Vagina (tissue), 2 donors: Measurements from ENCODE around the gene GTSE1. TPM values are rescaled to one million over a fixed set of nuclear protein-coding genes. Genes with fewer than 3 reads are reported as not detected.
A peak's percentile ranks its signal among the peaks of the same experiment; 100 is the strongest.
"Not testable (repeated sequence)": the region's sequence is repeated elsewhere in the genome, so short reads cannot be mapped to it uniquely, and the experiment has no call there.

ENCODE experiments used
- DNase-seq, 2 donors: peaks; one replicate each; pipeline ENCODE4 v3.0.0-alpha.2; 2017; ENCODE audit errors: extremely low spot score in 2 of 2
- H3K27ac ChIP-seq: fragments of 200-600 bp; sonication (generic); one replicate; pipeline ENCODE4 v1.5.1; 2019
- H3K27me3 ChIP-seq: fragments of 200-600 bp; sonication (generic); one replicate; pipeline ENCODE4 v1.5.1; 2019
- H3K36me3 ChIP-seq, 2 donors: fragments of 200-600 bp; sonication (generic); one replicate each; pipeline ENCODE4 v1.5.1; 2017 to 2019
- H3K4me1 ChIP-seq: fragments of 200-600 bp; sonication (generic); one replicate; pipeline ENCODE4 v1.5.1; 2019
- H3K4me3 ChIP-seq, 2 donors: fragments of 200-600 bp; sonication (generic); 1 replicate in 1 of 2; 2 replicates in 1 of 2; pipeline ENCODE4 v1.5.1; 2016 to 2019
- H3K9me3 ChIP-seq: fragments of 200-600 bp; sonication (generic); one replicate; pipeline ENCODE4 v1.5.1; 2019
- POLR2A ChIP-seq, 2 donors: fragments of 450-650 bp; IDR thresholded peaks; one replicate each; pipeline ENCODE4 v1.6.1; 2017; ENCODE audit warnings: antibody characterized with exemption in 2 of 2, mild to moderate bottlenecking in 2 of 2, moderate library complexity in 2 of 2
- POLR2AphosphoS5 ChIP-seq, 2 donors: sonication (generic); formaldehyde crosslinking; IDR thresholded peaks; one replicate each; pipeline ENCODE4 v1.9.0; 2017; ENCODE audit warnings: antibody characterized with exemption in 2 of 2, mild to moderate bottlenecking in 2 of 2, low read depth in 1 of 2; ENCODE audit not compliant: insufficient read depth in 1 of 2
- intact Hi-C: fragments of 100-400 bp; cut with DNase I; formaldehyde crosslinking; loops from one replicate; pipeline ENCODE4 v1.15.1; 2023
- total RNA-seq: library from RNA; depleted of rRNA; stranded (reverse); fragments of >200 nt; gene quantifications from one replicate; pipeline ENCODE4 v1.2.3, GENCODE V29; 2016
- TF ChIP-seq, protein P1 (sequence below), 3 experiments: fragments of 450-650 bp in 2 of 3; fragments of 200-600 bp in 1 of 3; sonication (generic) in 1 of 3; IDR thresholded peaks; one replicate each; pipeline ENCODE4 v1.5.1; 2017 to 2019; ENCODE audit warnings: antibody characterized with exemption in 3 of 3, mild to moderate bottlenecking in 2 of 3, moderate library complexity in 2 of 3

The GTSE1 gene
- total RNA-seq, 1 donor from 2014 or later: 2.2 TPM

DNA sequence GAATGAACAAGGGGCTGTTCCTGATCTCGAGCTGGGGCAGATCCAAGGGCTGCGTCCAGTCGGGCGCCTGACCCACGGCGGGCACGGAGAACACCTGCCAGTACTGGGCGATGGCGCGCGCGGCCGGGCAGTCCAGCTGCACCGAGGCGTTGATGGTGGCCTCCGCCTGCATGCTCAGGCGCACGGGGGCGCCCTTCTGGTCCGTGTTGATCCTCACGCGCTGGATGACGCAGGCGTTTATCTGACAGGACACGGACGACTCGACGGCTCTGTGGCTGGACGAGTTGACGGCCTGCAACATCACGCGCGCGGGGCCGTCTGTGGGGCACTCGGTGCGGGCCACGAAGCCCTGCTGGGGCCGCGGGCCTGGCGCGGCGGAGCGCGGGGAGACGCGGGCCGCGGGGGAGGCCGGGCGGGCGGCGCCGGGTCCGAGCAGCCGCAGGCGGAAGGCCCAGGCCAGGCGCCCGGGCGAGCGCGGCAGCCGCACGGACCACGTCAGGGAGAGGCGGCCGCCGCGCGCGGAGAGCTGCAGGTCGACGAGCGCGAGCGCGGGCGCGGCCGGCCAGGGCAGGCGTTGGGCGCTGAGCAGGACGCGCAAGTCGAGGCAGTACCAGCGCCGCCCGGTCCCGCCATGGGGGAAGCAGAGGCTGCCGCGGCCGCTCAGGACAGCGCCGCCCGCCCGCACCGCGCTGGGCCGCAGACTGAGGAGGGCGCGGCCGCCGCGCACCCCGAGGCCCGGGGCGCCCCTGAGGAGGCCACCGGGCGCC, 34.0 kb upstream of the GTSE1 start:
- intact Hi-C loops: loop anchor here (10.0 kb wide), 2 partner anchors 108 to 138 kb away; partner anchors contain the start of gene PPARA

DNA sequence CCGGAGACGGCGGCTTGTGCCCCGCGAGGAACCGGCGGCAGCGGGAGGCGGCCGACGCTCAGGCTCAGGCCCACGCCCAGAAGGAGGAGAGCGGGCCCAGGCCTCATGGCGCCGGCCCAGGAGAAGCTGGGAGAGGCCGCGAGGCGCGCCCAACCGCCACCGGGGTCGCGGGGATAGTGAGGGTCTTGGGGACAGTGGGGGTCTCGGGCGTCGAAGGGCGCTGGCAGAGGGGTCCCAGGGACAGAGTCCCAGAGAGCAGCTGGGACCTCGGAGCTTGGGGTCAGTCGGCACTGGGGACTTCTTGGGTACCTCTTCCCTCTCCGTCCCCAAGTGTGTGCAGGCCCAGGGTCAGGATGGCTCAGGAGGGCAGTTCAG, 33.5 kb upstream of the GTSE1 start, which contains the start of gene PKDREJ:
Gene PKDREJ, minus strand, starts transcription at position 128 of the 375 bp plus-strand sequence. Its CDS starts 21 bp downstream, at position 107.
- H3K36me3 ChIP-seq: no peaks in the 10 kb centered on the region
- no peak for DNase-seq
- H3K9me3 ChIP-seq: no peaks in the 10 kb centered on the region
- H3K4me1 ChIP-seq: peaks cover 12% of the 10 kb centered on the region
- peak within 1 kb of the TSS; percentile 33 to 54 for H3K4me3 ChIP-seq
- no peaks in the 10 kb centered on the region for H3K27me3 ChIP-seq
- H3K27ac ChIP-seq: no peak within 1 kb of the TSS
- TF ChIP-seq POLR2A (IDR thresholded peaks at IDR 0.05) (no peak), POLR2AphosphoS5 (IDR thresholded peaks at IDR 0.05; ENCODE audit: insufficient read depth in 1 of 2, low read depth in 1 of 2) (no peak)
- TF ChIP-seq, protein P1, sequence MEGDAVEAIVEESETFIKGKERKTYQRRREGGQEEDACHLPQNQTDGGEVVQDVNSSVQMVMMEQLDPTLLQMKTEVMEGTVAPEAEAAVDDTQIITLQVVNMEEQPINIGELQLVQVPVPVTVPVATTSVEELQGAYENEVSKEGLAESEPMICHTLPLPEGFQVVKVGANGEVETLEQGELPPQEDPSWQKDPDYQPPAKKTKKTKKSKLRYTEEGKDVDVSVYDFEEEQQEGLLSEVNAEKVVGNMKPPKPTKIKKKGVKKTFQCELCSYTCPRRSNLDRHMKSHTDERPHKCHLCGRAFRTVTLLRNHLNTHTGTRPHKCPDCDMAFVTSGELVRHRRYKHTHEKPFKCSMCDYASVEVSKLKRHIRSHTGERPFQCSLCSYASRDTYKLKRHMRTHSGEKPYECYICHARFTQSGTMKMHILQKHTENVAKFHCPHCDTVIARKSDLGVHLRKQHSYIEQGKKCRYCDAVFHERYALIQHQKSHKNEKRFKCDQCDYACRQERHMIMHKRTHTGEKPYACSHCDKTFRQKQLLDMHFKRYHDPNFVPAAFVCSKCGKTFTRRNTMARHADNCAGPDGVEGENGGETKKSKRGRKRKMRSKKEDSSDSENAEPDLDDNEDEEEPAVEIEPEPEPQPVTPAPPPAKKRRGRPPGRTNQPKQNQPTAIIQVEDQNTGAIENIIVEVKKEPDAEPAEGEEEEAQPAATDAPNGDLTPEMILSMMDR (IDR thresholded peaks at IDR 0.05): no peak
- intact Hi-C loops: loop anchor here (10.0 kb wide), 2 partner anchors 108 to 138 kb away; partner anchors contain the start of gene PPARA

More for the DNA sequence above, 34.0 kb upstream of the GTSE1 start:
- H3K4me3 ChIP-seq: peak overlapping the region; percentile 33 to 54
- H3K9me3 ChIP-seq: no peaks in the 10 kb centered on the region
- no peak for DNase-seq
- H3K4me1 ChIP-seq: peaks cover 10% of the 10 kb centered on the region
- H3K27ac ChIP-seq: no peak overlapping the region
- H3K36me3 ChIP-seq: no peaks in the 10 kb centered on the region
- no peaks in the 10 kb centered on the region for H3K27me3 ChIP-seq
- TF ChIP-seq POLR2AphosphoS5 (IDR thresholded peaks at IDR 0.05; ENCODE audit: insufficient read depth in 1 of 2, low read depth in 1 of 2): no peak
- TF ChIP-seq, protein P1 (IDR thresholded peaks at IDR 0.05): no peak
- TF ChIP-seq POLR2A (IDR thresholded peaks at IDR 0.05): no peak

DNA sequence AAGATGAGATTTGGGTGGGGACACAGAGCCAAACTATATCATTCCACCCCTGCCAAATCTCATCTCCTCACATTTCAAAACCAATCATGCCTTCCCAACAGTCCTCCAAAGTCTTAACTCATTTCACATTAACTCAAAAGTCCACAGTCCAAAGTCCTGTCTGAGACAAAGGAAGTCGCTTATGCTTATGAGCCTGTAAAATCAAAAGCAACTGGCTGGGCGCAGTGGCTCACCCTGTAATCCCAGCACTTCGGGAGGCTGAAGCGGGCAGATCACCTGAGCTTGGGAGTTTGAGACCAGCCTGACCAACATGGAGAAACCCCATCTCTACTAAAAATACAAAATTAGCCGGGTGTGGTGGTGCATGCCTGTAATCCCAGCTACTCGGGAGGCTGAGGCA, 32.1 kb upstream of the GTSE1 start:
- intact Hi-C loops: loop anchor here (10.0 kb wide), 2 partner anchors 110 to 140 kb away; partner anchors contain the start of gene PPARA
- not testable (repeated sequence) for H3K27me3 ChIP-seq, H3K27ac ChIP-seq, H3K4me3 ChIP-seq, H3K36me3 ChIP-seq, H3K9me3 ChIP-seq, DNase-seq
- peaks cover 25% of the 10 kb centered on the region for H3K4me1 ChIP-seq

DNA sequence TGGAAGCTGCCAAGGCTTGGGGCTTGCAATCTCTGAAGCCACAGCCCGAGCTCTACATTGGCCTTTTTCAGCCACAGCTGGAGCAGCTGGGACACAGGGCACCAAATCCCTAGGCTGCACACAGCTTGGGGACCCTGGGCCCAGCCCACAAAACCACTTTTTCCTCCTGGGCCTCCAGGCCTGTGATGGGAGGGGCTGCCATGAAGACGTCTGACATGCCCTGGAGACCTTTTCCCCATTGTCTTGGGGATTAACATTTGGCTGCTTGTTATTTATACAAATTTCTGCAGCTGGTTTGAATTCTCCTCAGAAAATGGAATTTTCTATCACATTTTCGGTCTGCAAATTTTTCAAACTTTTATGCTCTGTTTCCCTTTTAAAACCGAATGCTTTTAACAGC, 31.0 kb upstream of the GTSE1 start:
- H3K36me3 ChIP-seq, H3K27ac ChIP-seq, DNase-seq, H3K4me3 ChIP-seq, H3K9me3 ChIP-seq, H3K27me3 ChIP-seq: not testable (repeated sequence)
- intact Hi-C loops: loop anchor here (10.0 kb wide), 2 partner anchors 111 to 141 kb away; partner anchors contain the start of gene PPARA
- peaks cover 36% of the 10 kb centered on the region for H3K4me1 ChIP-seq

DNA sequence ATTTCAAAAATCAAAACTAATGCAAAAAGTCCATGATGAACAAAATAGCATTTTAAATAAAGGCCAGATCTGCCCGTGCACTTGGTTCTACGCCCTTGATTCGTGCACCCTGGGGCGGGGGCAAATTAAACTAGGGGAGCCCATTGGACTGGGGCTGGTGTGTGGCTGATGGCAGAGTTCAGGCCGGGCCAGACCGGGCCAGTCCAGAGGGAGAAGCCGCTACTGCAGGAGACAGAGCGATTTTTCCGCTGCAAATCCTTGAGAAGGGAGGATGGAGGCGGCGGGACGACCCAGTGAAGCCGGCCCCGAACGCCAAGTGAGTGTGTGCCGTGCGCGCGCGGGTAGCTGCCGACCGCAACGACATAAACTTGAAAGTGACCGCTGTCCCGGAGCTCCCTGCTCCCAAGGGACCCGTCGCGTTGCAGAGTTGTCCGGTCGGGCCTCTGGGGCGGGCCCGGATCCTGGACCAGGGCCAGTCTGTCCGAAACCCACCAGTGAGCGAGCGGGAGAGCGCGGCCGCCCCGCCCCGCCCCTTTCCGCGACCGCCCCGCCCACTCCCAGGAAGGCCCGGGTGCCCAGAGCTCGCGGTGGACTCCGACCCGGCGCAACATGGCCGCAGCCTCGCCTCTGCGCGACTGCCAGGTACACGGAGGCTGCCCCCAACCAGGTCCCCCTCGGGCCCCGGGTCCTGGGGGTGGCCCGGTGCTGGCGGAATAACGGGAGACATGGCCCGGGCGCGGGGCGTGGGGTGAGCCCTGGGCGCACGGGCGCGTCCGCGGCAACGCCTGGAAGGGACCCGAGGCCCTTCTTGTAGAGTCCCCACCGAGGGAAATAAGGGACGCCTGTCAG, 29.0 kb upstream of the GTSE1 start, which contains the start of gene TTC38:
Gene TTC38, plus strand, starts transcription at position 578 of the 849 bp plus-strand sequence. Its CDS starts 32 bp downstream, at position 610.
- intact Hi-C loops: loop anchor here (10.0 kb wide), 2 partner anchors 113 to 143 kb away; partner anchors contain the start of gene PPARA
- H3K4me3 ChIP-seq: peak within 1 kb of the TSS; percentile 61 to 94

More for the DNA sequence above, 29.0 kb upstream of the GTSE1 start, which contains the start of gene TTC38:
- Histone ChIP-seq H3K4me1 (peaks cover 36% of the 10 kb centered on the region), H3K27me3 (no peaks in the 10 kb centered on the region), H3K36me3 (peaks cover 0 to 9% of the 10 kb centered on the region in 2 donors), H3K27ac (peak within 1 kb of the TSS; percentile 75), H3K9me3 (no peaks in the 10 kb centered on the region)
- peak; percentile 34 to 73 for TF ChIP-seq POLR2AphosphoS5 (IDR thresholded peaks at IDR 0.05; ENCODE audit: insufficient read depth in 1 of 2, low read depth in 1 of 2)
- no peak for TF ChIP-seq POLR2A (IDR thresholded peaks at IDR 0.05)
- TF ChIP-seq, protein P1 (IDR thresholded peaks at IDR 0.05): no peak
- no peak for DNase-seq
